CD14-positive monocyte (primary cell): ENCODE data around the gene CLC. TPM values are rescaled to one million over a fixed set of nuclear protein-coding genes. Genes with fewer than 3 reads are reported as not detected.

Experiments
- DNase-seq, 3 donors: peaks; one replicate each; pipeline ENCODE4 v3.0.0-alpha.2; 2011 to 2022
- H2AFZ ChIP-seq: 2 replicates; pipeline ENCODE4 v1.6.0; 2012; ENCODE audit warnings: mild to moderate bottlenecking, low read depth, low read length, inconsistent platforms; ENCODE audit not compliant: insufficient read depth, poor library complexity, severe bottlenecking
- H3K27ac ChIP-seq, 2 donors: 1 replicate in 1 of 2; 2 replicates in 1 of 2; pipeline ENCODE4 v1.5.1; 2012 to 2013; ENCODE audit warnings: low read length in 2 of 2, control low read depth in 1 of 2, inconsistent platforms in 1 of 2, low read depth in 1 of 2, mild to moderate bottlenecking in 1 of 2
- H3K27me3 ChIP-seq, 2 donors: one replicate each; pipeline versions ENCODE4 v1.6.0 to v1.6.1; 2011 to 2013; ENCODE audit warnings: low read length in 2 of 2; ENCODE audit not compliant: control insufficient read depth in 2 of 2, insufficient read depth in 2 of 2
- H3K36me3 ChIP-seq, 2 donors: replicated peaks in 1 of 2; 1 replicate in 1 of 2; 2 replicates in 1 of 2; pipeline versions ENCODE4 v1.5.1 to v1.6.1; 2012 to 2013; ENCODE audit warnings: low read length in 2 of 2, control low read depth in 1 of 2, inconsistent platforms in 1 of 2, mild to moderate bottlenecking in 1 of 2; ENCODE audit not compliant: insufficient read depth in 2 of 2, control insufficient read depth in 1 of 2
- H3K4me1 ChIP-seq, 2 donors: 1 replicate in 1 of 2; 2 replicates in 1 of 2; pipeline versions ENCODE4 v1.5.1 to v1.6.1; 2012 to 2013; ENCODE audit warnings: low read length in 2 of 2, control low read depth in 1 of 2, inconsistent platforms in 1 of 2, mild to moderate bottlenecking in 1 of 2, moderate library complexity in 1 of 2; ENCODE audit not compliant: insufficient read depth in 2 of 2, control insufficient read depth in 1 of 2
- H3K4me2 ChIP-seq: replicated peaks from 2 replicates; pipeline ENCODE3; 2012; ENCODE audit warnings: low read length, moderate library complexity, mild to moderate bottlenecking; ENCODE audit not compliant: poor library complexity, severe bottlenecking; ENCODE audit errors: extremely low read depth
- H3K4me3 ChIP-seq, 3 experiments: fragments of 200-600 bp in 1 of 3; sonication (generic) in 1 of 3; replicated peaks in 1 of 3; 1 replicate in 2 of 3; 2 replicates in 1 of 3; pipeline ENCODE4 v1.5.1; 2011 to 2013; ENCODE audit warnings: low read length in 3 of 3, mild to moderate bottlenecking in 3 of 3, control low read depth in 2 of 3, low read depth in 2 of 3, inconsistent platforms in 1 of 3, moderate library complexity in 1 of 3
- H3K79me2 ChIP-seq: 2 replicates; pipeline ENCODE4 v1.6.0; 2012; ENCODE audit warnings: mild to moderate bottlenecking, control low read depth, inconsistent platforms, low read length, moderate library complexity; ENCODE audit not compliant: insufficient read depth
- H3K9ac ChIP-seq: 2 replicates; pipeline ENCODE4 v1.6.0; 2017; ENCODE audit warnings: low read length, mild to moderate bottlenecking; ENCODE audit not compliant: insufficient read depth, poor library complexity, severe bottlenecking
- H3K9me3 ChIP-seq, 2 donors: replicated peaks in 1 of 2; 1 replicate in 1 of 2; 2 replicates in 1 of 2; pipeline versions ENCODE4 v1.5.1 to v1.6.1; 2012 to 2013; ENCODE audit warnings: low read length in 2 of 2, control low read depth in 1 of 2; ENCODE audit not compliant: control insufficient read depth in 1 of 2, insufficient read depth in 1 of 2
- H4K20me1 ChIP-seq: 2 replicates; pipeline ENCODE4 v1.6.0; 2012; ENCODE audit warnings: mild to moderate bottlenecking, low read length, control low read depth, moderate library complexity; ENCODE audit not compliant: insufficient read depth
- H3K27ac Mint-ChIP-seq, 7 donors: one replicate each; pipeline ENCODE4 v1.8.0; 2020; ENCODE audit warnings: mild to moderate bottlenecking in 7 of 7, mixed read lengths in 7 of 7, moderate library complexity in 6 of 7, inconsistent platforms in 2 of 7
- H3K27me3 Mint-ChIP-seq, 3 donors: one replicate each; pipeline ENCODE4 v1.8.0; 2021 to 2022; ENCODE audit warnings: low read depth in 3 of 3, mild to moderate bottlenecking in 3 of 3, mixed read lengths in 3 of 3, moderate library complexity in 3 of 3, inconsistent platforms in 1 of 3
- H3K36me3 Mint-ChIP-seq, 2 donors: one replicate each; pipeline ENCODE4 v1.8.0; 2020; ENCODE audit warnings: mixed read lengths in 2 of 2, inconsistent platforms in 1 of 2, mild to moderate bottlenecking in 1 of 2
- H3K4me1 Mint-ChIP-seq: one replicate; pipeline ENCODE4 v1.8.0; 2020; ENCODE audit warnings: mild to moderate bottlenecking, mixed read lengths
- H3K4me3 Mint-ChIP-seq, 2 donors: one replicate each; pipeline ENCODE4 v1.8.0; 2020; ENCODE audit warnings: mild to moderate bottlenecking in 2 of 2, mixed read lengths in 2 of 2, moderate library complexity in 1 of 2
- H3K9me3 Mint-ChIP-seq, 7 donors: one replicate each; pipeline ENCODE4 v1.8.0; 2020 to 2022; ENCODE audit warnings: mixed read lengths in 7 of 7, mild to moderate bottlenecking in 6 of 7, moderate library complexity in 6 of 7, inconsistent platforms in 2 of 7
- WGBS: methylation state at CpG from one replicate; pipeline ENCODE4 v1.1.5; 2013; ENCODE audit warnings: missing lambda C conversion rate; ENCODE audit not compliant: insufficient coverage; 5-methylcytosine and 5-hydroxymethylcytosine counted together
- intact Hi-C, 2 donors: fragments of 100-400 bp; cut with micrococcal nuclease; formaldehyde crosslinking; loops; one replicate each; pipeline versions ENCODE4 v1.15.0 to v1.15.1; 2023
- polyA plus RNA-seq, 3 donors: library from polyadenylated mRNA; depleted of rRNA in 1 of 3; unstranded in 2 of 3; stranded (reverse) in 1 of 3; fragments of 300-500 nt in 2 of 3; fragments of >200 nt in 1 of 3; fragmentation: Illumina TruSeq in 2 of 3; gene quantifications; 1 replicate in 2 of 3; 2 replicates in 1 of 3; pipeline ENCODE4 v1.2.3, GENCODE V29; 2012 to 2021
- TF ChIP-seq, protein P1 (sequence below): fragments of 200-600 bp; IDR thresholded peaks from one replicate; pipeline ENCODE4 v1.8.0; 2022; ENCODE audit warnings: antibody characterized with exemption, mild to moderate bottlenecking

CLC gene
- polyA plus RNA-seq, 3 donors: 0.82 to 1.9 TPM; not detected in 1

- H4K20me1 ChIP-seq: no peaks in the 10 kb centered on the region
- no peaks in the 10 kb centered on the region for H3K36me3 ChIP-seq
- H3K4me3 ChIP-seq: no peak overlapping the region
- H3K27ac ChIP-seq: no peak overlapping the region
- DNase-seq: no peak
- intact Hi-C loops: no loop called here
- H2AFZ ChIP-seq: no peak overlapping the region
- H3K9me3 Mint-ChIP-seq: no peaks in the 10 kb centered on the region
- H3K27me3 ChIP-seq: peaks cover 3 to 4% of the 10 kb centered on the region in 2 donors
- no peaks in the 10 kb centered on the region for H3K4me1 Mint-ChIP-seq
- H3K9me3 ChIP-seq: no peaks in the 10 kb centered on the region
- no peaks in the 10 kb centered on the region for H3K36me3 Mint-ChIP-seq
- H3K79me2 ChIP-seq: no peaks in the 10 kb centered on the region
- TF ChIP-seq, protein P1, sequence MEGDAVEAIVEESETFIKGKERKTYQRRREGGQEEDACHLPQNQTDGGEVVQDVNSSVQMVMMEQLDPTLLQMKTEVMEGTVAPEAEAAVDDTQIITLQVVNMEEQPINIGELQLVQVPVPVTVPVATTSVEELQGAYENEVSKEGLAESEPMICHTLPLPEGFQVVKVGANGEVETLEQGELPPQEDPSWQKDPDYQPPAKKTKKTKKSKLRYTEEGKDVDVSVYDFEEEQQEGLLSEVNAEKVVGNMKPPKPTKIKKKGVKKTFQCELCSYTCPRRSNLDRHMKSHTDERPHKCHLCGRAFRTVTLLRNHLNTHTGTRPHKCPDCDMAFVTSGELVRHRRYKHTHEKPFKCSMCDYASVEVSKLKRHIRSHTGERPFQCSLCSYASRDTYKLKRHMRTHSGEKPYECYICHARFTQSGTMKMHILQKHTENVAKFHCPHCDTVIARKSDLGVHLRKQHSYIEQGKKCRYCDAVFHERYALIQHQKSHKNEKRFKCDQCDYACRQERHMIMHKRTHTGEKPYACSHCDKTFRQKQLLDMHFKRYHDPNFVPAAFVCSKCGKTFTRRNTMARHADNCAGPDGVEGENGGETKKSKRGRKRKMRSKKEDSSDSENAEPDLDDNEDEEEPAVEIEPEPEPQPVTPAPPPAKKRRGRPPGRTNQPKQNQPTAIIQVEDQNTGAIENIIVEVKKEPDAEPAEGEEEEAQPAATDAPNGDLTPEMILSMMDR: no peak
- no peak overlapping the region for H3K4me3 Mint-ChIP-seq
- no peaks in the 10 kb centered on the region for H3K4me1 ChIP-seq
- peaks cover 0 to 15% (median 15%) of the 10 kb centered on the region in 3 donors for H3K27me3 Mint-ChIP-seq
- H3K4me2 ChIP-seq: no peak overlapping the region
- no peak overlapping the region for H3K27ac Mint-ChIP-seq
- no peak overlapping the region for H3K9ac ChIP-seq
These were observed 14.6 kb upstream of the CLC start for GRCh38 chr19:39752390-39752789.

GRCh38 chr19:39749981-39750380 lies 12.2 kb upstream of the CLC start:
- Mint-ChIP-seq H3K4me1 (peaks cover 6% of the 10 kb centered on the region), H3K36me3 (no peaks in the 10 kb centered on the region), H3K4me3 (no peak overlapping the region), H3K27me3 (peaks cover 2 to 12% (median 11%) of the 10 kb centered on the region in 3 donors), H3K9me3 (no peaks in the 10 kb centered on the region), H3K27ac (no peak overlapping the region)
- DNase-seq: no peak
- Histone ChIP-seq H3K27ac (no peak overlapping the region), H3K27me3 (peaks cover 0 to 2% of the 10 kb centered on the region in 2 donors), H3K9me3 (no peaks in the 10 kb centered on the region), H3K36me3 (no peaks in the 10 kb centered on the region), H3K79me2 (no peaks in the 10 kb centered on the region), H2AFZ (no peak overlapping the region), H4K20me1 (no peaks in the 10 kb centered on the region), H3K4me2 (no peak overlapping the region), H3K4me1 (no peaks in the 10 kb centered on the region), H3K4me3 (no peak overlapping the region), H3K9ac (no peak overlapping the region)
- TF ChIP-seq, protein P1: no peak
- intact Hi-C loops: no loop called here
- WGBS: 84% methylated on average over 5 of the region's 5 CpGs
